Loucy (cell line): Measurements from ENCODE around the gene TMEM132C.

Experiments
- H2AFZ ChIP-seq: fragments of 200-600 bp; sonication (generic); 2 replicates; pipeline ENCODE4 v1.6.0; 2016; ENCODE audit warnings: antibody characterized with exemption, mild to moderate bottlenecking, low read length, moderate library complexity
- H3F3A ChIP-seq: fragments of 200-600 bp; 2 replicates; pipeline ENCODE4 v1.6.0; 2016; ENCODE audit warnings: antibody characterized with exemption, low read depth, mild to moderate bottlenecking
- H3K27me3 ChIP-seq: fragments of 200-600 bp; sonication (generic); 2 replicates; pipeline ENCODE4 v1.6.1; 2014; ENCODE audit warnings: low read length, mild to moderate bottlenecking; ENCODE audit not compliant: insufficient read depth, poor library complexity, severe bottlenecking
- H3K36me3 ChIP-seq: fragments of 200-600 bp; sonication (generic); 2 replicates; pipeline ENCODE4 v1.6.1; 2016; ENCODE audit warnings: low read length; ENCODE audit not compliant: insufficient read depth
- H3K4me1 ChIP-seq: fragments of 200-600 bp; sonication (generic); 2 replicates; pipeline ENCODE4 v1.5.1; 2014; ENCODE audit warnings: low read length, mild to moderate bottlenecking; ENCODE audit not compliant: insufficient read depth, poor library complexity, severe bottlenecking
- H3K4me2 ChIP-seq: fragments of 200-600 bp; sonication (generic); 2 replicates; pipeline ENCODE4 v1.6.0; 2014; ENCODE audit warnings: antibody characterized with exemption, low read length, low read depth, mild to moderate bottlenecking; ENCODE audit not compliant: poor library complexity, severe bottlenecking
- H3K4me3 ChIP-seq: fragments of 200-600 bp; sonication (generic); 2 replicates; pipeline ENCODE4 v1.5.1; 2014; ENCODE audit warnings: low read length, mild to moderate bottlenecking, mixed read lengths; ENCODE audit not compliant: poor library complexity, severe bottlenecking
- H3K79me2 ChIP-seq: fragments of 200-600 bp; sonication (generic); 2 replicates; pipeline ENCODE4 v1.6.1; 2014; ENCODE audit warnings: low read length; ENCODE audit not compliant: insufficient read depth
- H3K9ac ChIP-seq: fragments of 200-600 bp; sonication (generic); 2 replicates; pipeline ENCODE4 v1.6.0; 2014; ENCODE audit warnings: mild to moderate bottlenecking, low read depth, low read length, moderate library complexity; ENCODE audit not compliant: poor library complexity, severe bottlenecking
- H3K9me2 ChIP-seq: fragments of 200-600 bp; sonication (generic); replicated peaks from 2 replicates; pipeline ENCODE4 v1.6.1; 2016; ENCODE audit warnings: low read depth, low read length, mixed read lengths
- H3K9me3 ChIP-seq: fragments of 200-600 bp; sonication (generic); 2 replicates; pipeline ENCODE4 v1.6.1; 2014; ENCODE audit warnings: mild to moderate bottlenecking, antibody characterized with exemption, low read length, low read depth; ENCODE audit not compliant: insufficient read depth
- H4K20me1 ChIP-seq: fragments of 200-600 bp; sonication (generic); 2 replicates; pipeline ENCODE4 v1.6.0; 2014; ENCODE audit warnings: antibody characterized with exemption, low read length, mild to moderate bottlenecking; ENCODE audit not compliant: insufficient read depth, poor library complexity, severe bottlenecking
- EZH2phosphoT487 ChIP-seq: fragments of 200-600 bp; IDR thresholded peaks from 2 replicates; pipeline ENCODE4 v1.6.1; 2018; ENCODE audit warnings: antibody characterized with exemption, mild to moderate bottlenecking, moderate library complexity, borderline replicate concordance
- TF ChIP-seq, protein P1 (sequence below): fragments of 200-600 bp; sonication (generic); conservative IDR thresholded peaks from 2 replicates; pipeline ENCODE4 v1.5.1; 2014; ENCODE audit warnings: mild to moderate bottlenecking, antibody characterized with exemption, low read length

TMEM132C gene

DNA sequence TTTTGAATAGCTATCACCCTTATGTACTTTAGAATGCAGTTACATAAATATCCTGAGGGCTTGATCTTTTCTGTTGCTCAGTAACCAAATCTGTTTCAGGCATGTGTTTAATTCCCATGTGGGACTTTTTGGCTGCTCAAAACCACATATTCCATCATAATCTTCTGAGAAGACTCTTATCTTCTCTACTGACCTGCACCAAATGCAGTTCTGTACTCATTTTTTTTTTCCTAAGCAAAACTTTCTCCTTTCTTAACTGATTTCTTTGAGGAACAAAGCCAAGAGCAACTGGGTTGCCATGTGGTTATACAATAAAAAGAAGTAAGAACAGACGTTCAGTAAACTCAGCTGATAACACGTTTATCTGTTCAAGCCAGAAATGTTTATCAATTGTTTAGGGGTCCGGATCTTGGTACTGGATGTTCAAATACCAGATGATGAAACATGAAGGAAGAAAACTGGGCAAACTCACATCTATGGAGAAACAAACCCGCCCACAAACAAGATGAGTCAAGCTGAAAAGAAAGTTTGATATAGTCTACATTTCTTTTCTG lies 50.1 kb downstream of the TMEM132C start:
- H2AFZ ChIP-seq, result no peak overlapping the region
- H3F3A ChIP-seq, result no peaks in the 10 kb centered on the region
- H3K36me3 ChIP-seq, result no peaks in the 10 kb centered on the region
- no peaks in the 10 kb centered on the region for H3K4me1 ChIP-seq
- H3K9me2 ChIP-seq, result no peaks in the 10 kb centered on the region
- TF ChIP-seq EZH2phosphoT487, result no peak
- TF ChIP-seq, protein P1, sequence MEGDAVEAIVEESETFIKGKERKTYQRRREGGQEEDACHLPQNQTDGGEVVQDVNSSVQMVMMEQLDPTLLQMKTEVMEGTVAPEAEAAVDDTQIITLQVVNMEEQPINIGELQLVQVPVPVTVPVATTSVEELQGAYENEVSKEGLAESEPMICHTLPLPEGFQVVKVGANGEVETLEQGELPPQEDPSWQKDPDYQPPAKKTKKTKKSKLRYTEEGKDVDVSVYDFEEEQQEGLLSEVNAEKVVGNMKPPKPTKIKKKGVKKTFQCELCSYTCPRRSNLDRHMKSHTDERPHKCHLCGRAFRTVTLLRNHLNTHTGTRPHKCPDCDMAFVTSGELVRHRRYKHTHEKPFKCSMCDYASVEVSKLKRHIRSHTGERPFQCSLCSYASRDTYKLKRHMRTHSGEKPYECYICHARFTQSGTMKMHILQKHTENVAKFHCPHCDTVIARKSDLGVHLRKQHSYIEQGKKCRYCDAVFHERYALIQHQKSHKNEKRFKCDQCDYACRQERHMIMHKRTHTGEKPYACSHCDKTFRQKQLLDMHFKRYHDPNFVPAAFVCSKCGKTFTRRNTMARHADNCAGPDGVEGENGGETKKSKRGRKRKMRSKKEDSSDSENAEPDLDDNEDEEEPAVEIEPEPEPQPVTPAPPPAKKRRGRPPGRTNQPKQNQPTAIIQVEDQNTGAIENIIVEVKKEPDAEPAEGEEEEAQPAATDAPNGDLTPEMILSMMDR, result no peak
- H4K20me1 ChIP-seq, result no peaks in the 10 kb centered on the region
- no peak overlapping the region for H3K9ac ChIP-seq
- no peaks in the 10 kb centered on the region for H3K9me3 ChIP-seq
- no peak overlapping the region for H3K4me3 ChIP-seq
- no peak overlapping the region for H3K4me2 ChIP-seq
- H3K27me3 ChIP-seq, result no peaks in the 10 kb centered on the region
- no peaks in the 10 kb centered on the region for H3K79me2 ChIP-seq

DNA sequence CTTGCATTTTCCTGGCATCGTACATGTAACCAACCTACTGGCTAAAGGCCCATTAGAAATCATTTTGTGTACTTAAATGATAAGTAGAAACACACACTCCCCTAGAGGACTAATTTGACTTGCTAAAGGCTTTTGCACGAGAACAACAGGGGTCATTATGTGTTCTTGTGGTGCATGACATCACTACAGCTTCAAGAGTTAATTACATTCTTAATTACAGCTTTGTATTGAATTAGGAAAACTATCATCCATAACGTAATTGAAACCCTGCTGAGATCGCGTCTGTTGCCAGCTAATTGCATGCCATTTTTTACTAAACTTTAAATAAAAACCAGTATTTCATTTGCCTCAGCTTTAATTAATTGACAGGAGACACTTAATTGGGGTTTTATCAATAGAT lies 51.4 kb downstream of the TMEM132C start:
- no peaks in the 10 kb centered on the region for H3K36me3 ChIP-seq
- H3K4me2 ChIP-seq, result no peak overlapping the region
- no peak overlapping the region for H3K9ac ChIP-seq
- no peaks in the 10 kb centered on the region for H3K9me2 ChIP-seq
- H3F3A ChIP-seq, result no peaks in the 10 kb centered on the region
- no peaks in the 10 kb centered on the region for H4K20me1 ChIP-seq
- TF ChIP-seq, protein P1, result no peak
- H2AFZ ChIP-seq, result no peak overlapping the region
- H3K4me3 ChIP-seq, result no peak overlapping the region
- H3K79me2 ChIP-seq, result no peaks in the 10 kb centered on the region
- no peaks in the 10 kb centered on the region for H3K27me3 ChIP-seq
- no peaks in the 10 kb centered on the region for H3K4me1 ChIP-seq
- no peaks in the 10 kb centered on the region for H3K9me3 ChIP-seq

DNA sequence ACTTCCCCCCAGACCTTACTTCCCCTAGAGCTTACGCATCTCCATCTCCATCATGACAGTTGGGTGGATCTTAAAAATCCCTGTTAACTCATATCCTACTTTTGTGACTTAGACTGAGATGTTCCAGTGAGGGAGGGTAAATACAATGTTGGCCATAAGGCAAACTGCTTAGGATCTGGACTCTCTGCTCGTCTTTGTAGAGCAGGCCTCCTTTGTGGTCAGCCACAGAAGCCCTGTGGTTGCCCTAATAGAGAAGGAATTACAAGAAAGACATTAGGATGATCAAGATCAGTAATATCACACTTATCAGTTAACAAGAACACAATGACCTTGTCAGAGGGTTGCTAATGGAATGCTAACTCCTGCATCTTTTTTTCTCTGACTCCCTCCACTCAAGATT lies 52.0 kb downstream of the TMEM132C start:
- Histone ChIP-seq H3K79me2 (no peaks in the 10 kb centered on the region), H3K4me1 (no peaks in the 10 kb centered on the region), H3K4me3 (no peak overlapping the region), H4K20me1 (no peaks in the 10 kb centered on the region), H3K36me3 (no peaks in the 10 kb centered on the region), H2AFZ (no peak overlapping the region), H3F3A (no peaks in the 10 kb centered on the region), H3K9ac (no peak overlapping the region), H3K9me3 (no peaks in the 10 kb centered on the region), H3K27me3 (no peaks in the 10 kb centered on the region), H3K9me2 (no peaks in the 10 kb centered on the region), H3K4me2 (no peak overlapping the region)
- TF ChIP-seq EZH2phosphoT487, result no peak
- TF ChIP-seq, protein P1, result no peak
